Endometrium (tissue), 2 donors: ENCODE measurements around the gene CFAP97D2.
"Not testable (repeated sequence)": the region's sequence is repeated elsewhere in the genome, so short reads cannot be mapped to it uniquely, and the experiment has no call there.

Experiments
- FAIRE-seq: peaks from 2 replicates; lab custom pipeline; 2012; peaks lifted over from hg19 to GRCh38; lab: Jason Lieb, UNC
- donor health status: control.
- donor health status: control.

Gene CFAP97D2

DNA sequence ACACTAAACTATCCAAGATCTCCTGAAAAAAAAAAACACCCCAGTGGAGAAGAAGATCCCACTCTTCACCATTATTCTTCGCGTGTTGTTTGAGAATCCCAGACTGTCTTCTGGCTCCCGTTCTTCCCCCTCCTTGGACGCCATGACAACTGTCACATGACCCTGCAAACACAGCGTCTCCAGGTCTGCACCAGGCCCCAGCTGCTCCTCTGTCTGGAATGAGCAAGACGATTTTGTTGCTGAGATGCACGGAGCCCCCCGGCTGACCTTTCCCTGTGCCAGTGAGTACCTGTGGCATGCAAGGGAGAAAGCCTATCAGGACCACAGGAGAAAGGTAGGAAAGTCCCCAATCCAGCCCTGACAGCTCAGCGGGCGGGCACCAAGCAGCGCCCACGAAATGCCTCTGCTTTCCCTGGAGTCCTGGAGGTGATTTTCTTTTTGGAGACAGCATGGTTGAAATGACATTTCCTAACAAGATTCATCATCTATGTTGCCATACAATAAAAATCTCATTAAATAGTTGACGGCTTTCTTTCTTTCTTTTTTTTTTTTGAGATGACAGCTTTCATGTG lies at the start of gene CFAP97D2:
Gene CFAP97D2, plus strand, starts transcription at position 171 of the 572 bp plus-strand sequence. Its CDS starts 74 bp downstream, at position 245.
- FAIRE-seq = no peak

DNA sequence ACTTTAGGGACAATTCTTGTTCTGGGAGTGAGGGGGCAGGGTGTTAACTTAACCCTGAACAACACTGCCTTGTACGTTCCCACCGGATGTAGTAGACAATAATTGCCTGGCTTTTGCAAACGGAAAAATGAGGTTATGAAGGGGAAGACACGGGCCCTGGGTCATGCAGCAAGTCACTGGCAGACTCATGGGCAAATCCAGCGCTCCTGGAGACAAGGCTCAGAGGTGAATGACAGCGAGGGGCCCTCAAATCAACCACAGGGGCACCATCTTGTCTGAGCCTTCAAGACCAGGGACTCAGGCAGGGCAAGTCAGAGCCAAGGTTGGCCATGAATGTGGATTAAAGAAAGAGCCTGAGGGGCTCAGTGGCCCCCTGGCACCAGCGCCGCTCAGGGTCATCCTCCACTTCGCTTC lies 49.4 kb upstream of the CFAP97D2 start:
- FAIRE-seq = no peak

DNA sequence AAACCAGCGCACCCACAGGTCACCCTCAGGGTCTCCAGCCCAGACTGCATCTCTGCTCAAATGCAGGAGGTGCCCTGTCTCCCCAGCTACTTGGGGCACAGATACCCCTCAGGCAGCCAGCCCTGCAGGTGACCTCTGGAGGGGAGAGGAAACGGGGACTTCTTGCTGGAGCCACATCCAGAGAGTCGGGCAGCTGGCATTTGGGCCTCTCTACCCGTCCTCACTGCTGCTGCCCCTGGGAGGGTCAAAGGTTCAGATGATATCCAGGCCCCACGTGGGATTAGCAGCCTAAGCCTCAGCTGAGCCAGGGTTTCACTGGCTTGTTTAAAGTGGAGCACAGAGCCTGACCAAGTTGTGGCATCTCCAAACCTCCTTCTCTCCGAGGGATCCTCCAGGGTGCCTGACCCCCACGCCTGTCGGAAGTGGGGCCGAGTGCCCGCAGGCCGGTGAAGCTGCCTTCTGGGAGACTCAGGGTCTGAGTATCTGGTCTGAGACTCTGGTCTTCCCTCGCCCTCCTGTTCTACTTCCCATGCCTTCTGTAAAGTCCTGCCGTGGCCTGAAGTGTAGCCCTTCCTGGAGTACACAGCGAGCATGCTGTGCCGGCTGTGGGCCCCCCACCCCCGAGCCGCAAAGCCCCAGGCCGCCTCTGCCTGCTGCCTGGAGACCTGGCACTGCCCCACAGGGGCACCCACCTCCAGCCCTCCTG lies 48.8 kb upstream of the CFAP97D2 start:
- FAIRE-seq = no peak

DNA sequence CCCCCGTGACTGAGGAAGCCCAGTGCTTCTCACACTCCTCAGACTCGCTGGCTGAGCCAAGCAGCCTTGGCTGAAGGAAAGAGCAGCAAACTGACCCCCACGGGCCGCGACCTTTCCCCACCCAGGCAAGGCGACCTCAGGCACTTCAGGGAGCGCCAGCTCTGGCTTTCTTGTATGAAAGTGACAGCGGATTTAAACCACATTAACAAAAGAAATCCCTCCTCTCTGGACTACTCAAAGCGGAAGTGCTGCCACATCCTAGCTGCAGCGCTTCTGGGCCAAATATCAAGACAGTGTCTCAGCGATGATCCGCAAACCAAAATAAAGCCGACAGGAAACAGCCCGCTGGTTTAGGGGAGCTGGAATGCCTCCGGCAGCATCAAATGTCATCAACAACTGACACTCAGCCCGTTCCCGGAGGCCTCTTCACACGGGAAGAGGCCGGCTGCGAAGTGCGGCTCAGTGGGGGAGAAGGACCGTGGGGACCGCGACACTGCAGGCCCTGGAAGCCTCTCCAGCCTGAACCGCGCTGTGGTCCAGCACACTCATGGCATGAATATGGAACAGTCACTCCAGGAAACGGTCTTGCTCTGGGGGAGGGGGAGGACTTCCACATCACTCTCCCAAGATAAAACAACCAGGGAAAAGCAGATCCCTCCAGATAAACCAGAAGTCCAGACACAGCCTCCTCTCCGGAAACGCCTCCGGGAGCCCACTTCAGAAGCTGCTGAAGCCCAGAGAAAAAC lies 48.0 kb upstream of the CFAP97D2 start:
- no peak for FAIRE-seq

DNA sequence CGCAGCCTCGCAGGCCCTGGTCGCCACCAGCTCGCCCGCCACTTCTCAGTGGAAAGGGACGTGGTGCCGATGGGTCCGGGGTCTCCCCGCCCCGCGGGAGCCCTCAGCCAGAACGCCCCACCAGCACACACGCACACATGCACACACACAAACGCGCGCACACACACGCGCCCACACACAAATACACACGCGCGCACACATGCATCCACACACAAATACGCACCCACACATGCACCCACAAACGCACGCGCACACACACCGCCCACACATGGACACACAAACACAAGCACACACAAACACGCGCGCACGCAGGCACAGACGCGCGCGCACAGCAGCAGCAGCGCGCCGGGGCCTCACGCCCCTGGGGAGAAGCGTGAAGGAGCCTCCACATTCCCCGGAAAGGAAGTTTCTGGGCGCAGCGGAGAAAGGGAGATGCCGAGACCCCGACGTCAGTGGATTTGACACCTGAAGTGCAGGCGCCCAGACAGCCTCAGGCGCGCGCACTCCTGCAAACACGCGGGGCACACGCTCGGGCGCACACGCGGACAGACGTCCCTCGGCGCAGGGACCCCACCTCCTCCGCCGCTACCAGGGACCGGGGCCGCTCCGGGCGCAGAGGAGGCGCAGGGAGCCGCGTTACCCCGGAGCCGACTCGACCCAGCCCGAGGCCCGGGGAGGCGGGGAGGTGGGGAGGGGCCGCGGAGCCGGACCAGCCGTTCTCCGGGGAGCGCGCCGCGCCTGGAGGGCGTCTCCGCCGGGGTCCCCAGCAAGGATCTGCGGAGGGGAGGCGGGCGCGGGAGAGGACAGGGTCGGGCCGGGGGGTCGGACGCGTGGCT lies 47.3 kb upstream of the CFAP97D2 start:
- FAIRE-seq = no peak

DNA sequence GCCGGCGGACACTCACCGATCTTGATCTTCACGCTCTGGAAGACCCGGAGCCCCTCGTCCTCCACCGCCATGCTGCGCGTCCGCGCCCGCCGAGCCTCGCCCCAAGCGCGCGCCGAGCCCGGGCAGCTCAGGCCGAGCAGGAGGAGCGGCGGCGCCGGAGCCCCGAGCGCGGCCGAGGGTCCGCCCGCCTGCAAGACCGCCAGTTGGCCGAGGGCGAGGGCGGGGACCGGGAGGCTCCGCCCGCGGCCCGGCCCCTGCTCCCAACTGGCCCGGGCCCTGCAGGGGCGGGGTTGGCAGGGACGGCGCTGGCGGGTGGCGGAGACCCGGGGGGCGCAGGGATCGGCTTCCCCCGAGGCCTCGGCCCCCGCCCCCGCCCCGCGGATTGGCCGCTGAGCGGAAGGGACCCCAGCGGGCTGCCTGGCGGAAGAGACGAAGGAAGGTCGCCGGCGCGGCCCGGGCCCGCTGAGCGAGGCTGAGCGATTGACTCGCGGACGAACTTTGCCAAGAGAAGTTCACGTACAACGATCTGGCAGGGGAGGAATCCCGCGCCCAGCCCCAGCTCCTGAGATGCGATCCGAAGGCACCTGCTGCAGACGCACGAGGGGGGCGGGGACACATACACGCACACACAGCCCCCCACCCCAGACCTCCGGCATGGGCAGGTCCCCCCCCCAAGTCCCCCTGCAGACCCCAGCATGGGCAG lies 46.5 kb upstream of the CFAP97D2 start, which contains the start of gene RASA3:
Gene RASA3, minus strand, starts transcription at position 205 of the 703 bp plus-strand sequence. Its CDS starts 134 bp downstream, at position 71.
- FAIRE-seq = no peak

DNA sequence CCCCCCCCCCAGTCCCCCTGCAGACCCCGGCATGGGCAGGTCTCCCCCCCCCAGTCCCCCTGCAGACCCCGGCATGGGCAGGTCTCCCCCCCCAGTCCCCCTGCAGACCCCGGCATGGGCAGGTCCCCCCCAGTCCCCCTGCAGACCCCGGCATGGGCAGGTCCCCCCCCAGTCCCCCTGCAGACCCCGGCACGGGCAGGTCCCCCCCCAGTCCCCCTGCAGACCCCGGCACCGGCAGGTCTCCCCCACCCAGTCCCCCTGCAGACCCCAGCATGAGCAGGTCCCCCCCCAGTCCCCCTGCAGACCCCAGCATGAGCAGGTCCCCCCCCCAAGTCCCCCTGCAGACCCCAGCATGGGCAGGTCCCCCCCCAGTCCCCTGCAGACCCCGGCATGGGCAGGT lies 45.9 kb upstream of the CFAP97D2 start:
- not testable (repeated sequence) for FAIRE-seq

DNA sequence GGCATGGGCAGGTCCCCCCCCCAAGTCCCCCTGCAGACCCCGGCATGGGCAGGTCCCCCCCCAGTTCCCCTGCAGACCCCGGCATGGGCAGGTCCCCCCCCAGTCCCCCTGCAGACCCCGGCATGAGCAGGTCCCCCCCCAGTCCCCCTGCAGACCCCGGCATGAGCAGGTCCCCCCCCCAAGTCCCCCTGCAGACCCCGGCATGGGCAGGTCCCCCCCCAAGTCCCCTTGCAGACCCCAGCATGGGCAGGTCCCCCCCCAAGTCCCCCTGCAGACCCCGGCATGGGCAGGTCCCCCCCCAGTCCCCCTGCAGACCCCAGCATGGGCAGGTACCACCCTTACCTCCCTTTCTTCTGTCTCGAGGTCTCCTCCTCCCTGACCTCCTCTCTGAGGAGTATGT lies 45.5 kb upstream of the CFAP97D2 start:
- not testable (repeated sequence) for FAIRE-seq

DNA sequence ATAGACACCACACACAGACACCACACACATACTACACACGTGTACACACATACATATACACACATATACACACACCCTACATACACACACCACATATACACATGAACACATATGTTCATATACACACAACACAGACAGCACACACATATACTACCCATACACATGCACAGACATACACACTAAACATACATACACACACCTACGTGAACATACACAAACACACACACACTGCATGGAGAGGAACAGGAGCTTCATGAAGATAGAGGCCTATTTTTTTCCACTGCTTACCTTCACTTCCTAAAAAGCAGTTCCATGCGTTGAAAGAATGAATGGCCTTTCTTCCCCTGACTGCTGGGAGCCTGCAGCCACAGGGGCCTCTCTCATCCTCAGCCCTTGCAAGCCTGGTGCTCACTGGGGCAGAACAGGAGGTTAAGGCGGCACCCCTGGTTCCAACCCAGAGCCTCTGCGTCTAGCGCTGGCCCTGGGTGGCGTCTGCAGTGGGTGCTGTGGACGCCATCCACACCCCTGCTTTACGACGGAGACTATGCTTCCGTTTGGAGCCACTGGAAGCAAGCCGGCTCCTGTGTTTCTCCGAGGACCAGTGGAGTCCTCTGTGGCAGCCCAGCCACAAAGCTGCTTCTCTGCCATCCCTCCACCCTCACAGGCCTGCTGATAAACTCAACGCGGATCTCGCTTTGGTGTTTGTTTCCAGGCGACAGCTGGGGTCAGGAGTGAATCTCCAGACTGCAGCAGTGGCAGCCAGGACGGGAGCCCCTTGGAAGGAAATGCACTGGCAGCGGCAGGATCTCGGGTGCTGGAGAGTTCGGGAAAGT lies 44.7 kb upstream of the CFAP97D2 start:
- no peak for FAIRE-seq

DNA sequence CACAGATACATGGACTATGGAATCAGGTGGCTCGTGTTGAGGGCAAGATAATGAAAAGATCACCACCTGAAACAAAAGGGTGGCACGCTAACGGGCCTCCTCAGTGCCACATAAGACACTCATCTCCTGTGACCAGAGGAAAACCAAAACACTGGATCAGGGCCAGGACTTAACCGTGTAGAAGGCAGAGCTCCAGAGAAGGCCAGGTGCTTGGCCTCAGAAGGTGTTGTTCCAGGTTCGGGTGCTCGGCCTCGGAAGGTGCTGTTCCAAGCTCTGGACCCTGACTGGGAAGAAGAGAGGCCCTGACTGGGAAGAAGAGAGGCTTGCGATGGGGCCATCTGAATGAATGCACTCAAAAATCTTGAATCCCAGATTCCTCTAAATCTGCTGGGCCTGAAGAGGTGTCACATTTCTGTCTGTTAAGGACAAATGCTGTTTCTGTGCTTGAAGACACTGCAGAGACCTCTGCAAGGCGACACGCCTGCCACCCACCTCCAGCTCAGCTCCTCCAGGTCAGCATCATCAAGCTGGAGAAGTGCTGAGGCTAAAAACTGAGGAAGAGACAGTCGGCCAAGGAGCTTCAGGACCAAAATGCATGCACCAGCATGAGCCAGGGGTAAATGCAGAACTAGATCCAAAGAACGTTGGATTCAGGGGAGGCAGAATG lies 44.0 kb upstream of the CFAP97D2 start:
- no peak for FAIRE-seq

DNA sequence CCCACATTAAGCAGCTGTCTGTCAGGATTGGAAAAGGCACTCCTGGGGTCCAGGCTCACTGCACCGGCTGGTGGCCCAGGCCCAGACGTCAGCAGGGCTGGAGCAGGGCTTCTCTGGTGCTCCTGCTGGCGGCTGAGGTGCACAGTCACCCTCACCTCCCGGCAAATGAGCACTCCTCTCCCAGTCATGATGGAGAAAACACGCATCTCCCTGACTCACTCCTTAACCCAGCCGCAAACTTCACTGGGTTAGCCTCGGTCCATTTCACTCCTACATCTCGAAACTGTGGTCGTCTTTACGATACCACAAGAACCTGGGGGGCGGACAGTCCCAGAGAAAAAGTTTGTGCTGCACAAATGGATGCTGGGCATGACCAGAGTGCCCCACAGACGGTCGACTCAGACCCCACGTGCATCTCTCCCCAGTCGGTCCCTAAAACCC lies 43.3 kb upstream of the CFAP97D2 start:
- no peak for FAIRE-seq

DNA sequence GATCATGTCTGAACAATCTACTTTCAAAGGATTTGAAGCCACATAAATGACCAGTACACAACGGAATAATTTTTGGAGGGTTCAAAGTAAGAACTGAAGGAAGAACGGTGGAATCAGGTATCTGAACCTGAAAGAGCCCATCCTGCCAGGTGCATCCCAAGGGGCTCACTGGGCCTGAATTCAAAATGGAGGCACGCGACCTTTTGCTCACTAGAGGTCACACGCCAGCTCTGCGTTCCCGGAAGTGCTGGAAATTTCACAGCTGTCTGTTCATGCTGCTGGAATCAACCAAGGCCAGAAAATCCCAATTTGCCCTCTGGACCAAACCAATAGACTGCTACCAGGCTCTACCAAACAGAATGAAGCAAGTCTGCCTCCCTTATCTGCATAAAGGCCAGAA lies 42.5 kb upstream of the CFAP97D2 start:
- FAIRE-seq = no peak

DNA sequence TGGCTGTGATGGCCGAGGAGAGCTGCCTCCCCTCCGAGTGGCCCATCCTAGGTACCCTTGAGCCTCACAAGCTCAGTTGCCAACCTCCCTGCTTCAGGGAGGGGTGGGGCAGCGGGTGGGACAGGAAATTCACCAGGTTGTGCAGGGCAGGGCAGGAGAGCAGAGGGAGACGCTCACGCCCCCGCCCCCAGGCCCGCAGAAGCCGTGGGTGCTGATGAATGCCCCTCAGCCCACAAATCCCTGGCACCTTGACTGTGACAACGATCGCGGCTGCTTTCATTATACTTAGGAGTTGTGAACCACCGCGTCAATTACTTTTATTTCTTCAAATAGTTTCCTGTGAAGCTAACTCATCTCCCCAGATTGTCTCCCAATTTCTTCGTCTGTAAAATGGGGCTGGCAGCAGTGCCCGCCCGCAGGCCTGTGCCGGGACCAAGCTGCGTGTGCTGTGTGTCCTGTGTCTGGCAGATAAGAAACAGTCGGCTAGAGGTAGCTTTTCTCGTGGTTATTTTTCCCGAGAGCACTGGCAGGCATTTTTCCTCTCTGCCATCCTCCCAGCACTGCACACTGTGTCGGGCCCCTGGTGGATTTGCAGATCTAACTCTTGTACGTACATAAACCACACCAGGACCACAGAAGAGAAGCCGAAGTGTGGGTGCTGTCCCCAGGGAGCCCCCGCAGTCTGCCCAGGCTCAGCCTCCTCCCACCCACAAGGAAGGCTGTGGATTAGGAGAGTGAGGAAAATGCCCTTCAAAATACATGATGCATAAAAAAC lies 38.7 kb upstream of the CFAP97D2 start:
- no peak for FAIRE-seq

DNA sequence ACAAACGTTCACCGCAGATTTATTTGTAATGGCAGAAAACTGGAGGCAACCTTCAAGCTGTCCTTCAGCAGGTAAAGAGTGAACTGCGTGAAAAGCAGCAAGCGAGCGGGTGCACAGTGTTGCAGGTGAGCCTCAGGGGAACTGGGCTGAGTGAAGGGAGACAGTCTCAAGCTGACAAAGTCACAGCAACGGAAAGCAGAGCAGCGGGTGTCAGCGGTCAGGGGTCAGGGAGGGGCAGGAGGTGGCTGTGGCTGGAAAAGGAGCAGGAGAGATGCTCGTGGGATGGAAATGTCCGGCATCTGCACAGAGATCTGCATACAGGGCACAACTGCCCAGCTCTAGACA lies 38.2 kb upstream of the CFAP97D2 start:
- FAIRE-seq = no peak

DNA sequence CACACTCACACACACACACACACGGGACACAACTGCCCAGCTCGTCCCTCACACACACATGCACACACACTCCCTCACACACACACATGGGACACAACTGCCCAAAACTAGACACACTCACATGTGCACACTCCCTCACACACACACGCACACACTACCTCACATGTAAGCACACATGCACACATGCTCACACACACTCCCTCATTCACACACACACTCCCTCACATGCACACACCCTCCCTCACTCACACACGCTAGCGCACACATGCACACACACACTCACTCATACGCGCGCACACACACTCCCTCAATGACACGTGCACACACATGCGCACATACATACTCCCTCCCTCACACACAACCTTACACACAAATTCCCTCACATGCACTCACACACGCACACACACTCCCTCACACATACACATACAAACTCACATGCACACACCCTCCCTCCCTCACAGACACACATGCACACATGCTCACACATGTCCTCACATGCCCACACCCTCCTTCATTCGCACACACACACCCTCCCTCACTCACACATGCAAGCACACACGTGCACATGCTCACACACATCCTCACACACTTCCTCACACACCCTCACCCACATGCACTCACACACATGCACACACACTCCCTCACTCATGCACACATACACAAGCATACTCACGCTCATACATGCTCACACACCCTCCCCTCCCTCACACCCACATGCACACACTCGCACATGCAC lies 37.6 kb upstream of the CFAP97D2 start:
- no peak for FAIRE-seq

DNA sequence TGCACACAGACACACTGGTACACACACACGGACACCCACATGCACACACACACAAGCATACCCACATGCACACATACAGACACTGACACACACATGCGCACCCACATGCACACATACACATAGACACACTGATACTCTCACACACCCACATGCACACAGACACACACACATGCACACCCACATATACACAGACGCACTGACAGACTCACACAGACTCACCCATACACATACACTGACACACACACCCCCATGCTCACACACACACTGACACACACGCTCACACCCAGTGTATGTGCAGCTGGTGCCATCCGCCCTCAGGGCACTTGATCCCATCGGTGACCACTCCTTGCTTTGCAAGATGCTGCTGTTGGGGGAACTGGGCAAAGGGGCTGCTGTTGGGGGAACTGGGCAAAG lies 36.9 kb upstream of the CFAP97D2 start:
- FAIRE-seq = no peak

DNA sequence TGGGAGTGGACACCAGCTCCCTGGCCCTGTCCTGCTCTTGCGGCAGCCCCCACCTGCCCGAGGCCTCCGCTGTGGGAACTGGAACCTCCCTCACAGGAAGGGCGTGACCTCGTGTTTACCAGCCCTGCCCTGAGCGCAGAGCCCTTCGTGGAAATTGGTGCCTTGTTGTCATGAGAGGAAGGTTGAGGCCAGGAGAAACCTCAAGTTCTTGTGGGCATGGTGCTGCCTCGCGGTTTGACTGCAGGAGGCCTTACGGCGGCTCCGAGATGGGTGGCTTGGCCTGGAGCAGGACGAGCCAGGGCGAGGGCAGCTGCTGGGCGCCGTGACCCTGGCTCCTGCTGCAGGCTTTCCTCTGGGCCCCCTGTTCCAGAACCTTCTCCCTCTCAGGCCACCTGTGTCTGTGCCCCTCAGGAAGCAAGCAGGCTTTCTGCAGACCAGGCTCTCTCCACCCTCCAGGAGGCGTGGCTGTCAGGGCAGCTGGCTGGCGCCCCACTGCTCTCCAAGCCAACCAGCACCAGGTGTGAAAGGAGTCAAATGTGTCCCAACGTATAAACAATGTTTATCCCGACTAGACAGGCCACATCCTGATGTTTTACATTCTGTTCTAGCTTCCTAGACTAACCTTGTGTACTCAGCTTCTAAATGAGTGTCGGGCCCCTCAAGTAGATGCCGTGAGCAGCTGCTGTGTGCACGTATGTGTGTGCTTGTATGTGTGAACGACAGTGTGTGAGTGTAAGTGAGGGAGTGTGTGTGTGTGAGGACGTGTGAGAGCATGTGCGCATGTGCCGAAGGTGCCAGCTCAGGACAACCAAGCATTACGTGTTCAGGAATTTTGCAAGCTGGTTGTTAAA lies 36.2 kb upstream of the CFAP97D2 start:
- FAIRE-seq = no peak
